HL-60 (cell line): ENCODE results near the gene PRKCD.
A peak's percentile ranks its signal among the peaks of the same experiment; 100 is the strongest.

Experiments
- DNase-seq, 2 experiments: peaks; one replicate each; pipeline ENCODE4 v3.0.0-alpha.2; 2010 to 2020; ENCODE audit warnings: low read depth in 1 of 2, low spot score in 1 of 2
- H3K27ac ChIP-seq: fragments of 250-450 bp; sonication (Bioruptor Pico); replicated peaks from 2 replicates; pipeline ENCODE4 v1.5.1; 2020; ENCODE audit warnings: mild to moderate bottlenecking, moderate library complexity
- H3K27me3 ChIP-seq: fragments of 250-450 bp; sonication (Bioruptor Pico); 2 replicates; pipeline ENCODE4 v1.5.1; 2021; ENCODE audit warnings: mild to moderate bottlenecking, moderate library complexity; ENCODE audit not compliant: insufficient read depth, poor library complexity, severe bottlenecking
- H3K4me3 ChIP-seq: replicated peaks from 2 replicates; pipeline ENCODE4 v1.5.1; 2011; ENCODE audit warnings: mild to moderate bottlenecking, control low read depth, low read length; ENCODE audit not compliant: insufficient read depth
- GABPA ChIP-seq: IDR thresholded peaks from 2 replicates; pipeline ENCODE4 v1.6.1; 2012; ENCODE audit warnings: low read depth
- POLR2AphosphoS5 ChIP-seq: IDR thresholded peaks from 2 replicates; pipeline ENCODE4 v1.6.1; 2012; ENCODE audit warnings: low read depth
- SPI1 ChIP-seq: IDR thresholded peaks from 2 replicates; pipeline ENCODE4 v1.6.1; 2012; ENCODE audit warnings: low read depth, mild to moderate bottlenecking, borderline replicate concordance
- TF ChIP-seq, protein P1 (sequence below): IDR thresholded peaks from one replicate; pipeline ENCODE4 v1.5.1; 2011; ENCODE audit warnings: low read length, control low read depth, inconsistent platforms; ENCODE audit not compliant: insufficient read depth
- TF ChIP-seq, protein P2 (sequence below): IDR thresholded peaks from 2 replicates; pipeline ENCODE4 v1.6.1; 2012; ENCODE audit warnings: low read depth; ENCODE audit not compliant: insufficient replicate concordance

Gene PRKCD

DNA sequence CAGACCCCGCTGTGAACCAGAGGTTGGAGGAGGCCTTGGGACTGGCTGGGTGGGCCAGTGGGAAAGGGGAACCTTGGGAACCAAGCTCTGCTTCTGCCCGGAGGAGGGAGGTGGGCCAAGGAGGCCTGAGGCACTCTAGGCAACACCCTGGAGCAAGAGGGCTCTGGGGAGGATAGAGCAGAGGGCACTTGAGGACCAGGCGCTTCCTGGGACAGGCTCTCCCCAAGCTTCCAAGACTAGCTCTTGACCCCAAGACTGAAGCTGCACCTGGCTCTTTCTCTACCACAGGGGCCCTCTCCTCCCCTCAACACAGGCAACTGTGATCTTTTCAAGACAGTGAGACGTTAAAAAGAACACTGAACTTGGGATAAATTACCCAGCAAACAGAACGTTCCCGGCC lies 74.5 kb downstream of the PRKCD start:
- no peak for TF ChIP-seq GABPA
- TF ChIP-seq, protein P1, sequence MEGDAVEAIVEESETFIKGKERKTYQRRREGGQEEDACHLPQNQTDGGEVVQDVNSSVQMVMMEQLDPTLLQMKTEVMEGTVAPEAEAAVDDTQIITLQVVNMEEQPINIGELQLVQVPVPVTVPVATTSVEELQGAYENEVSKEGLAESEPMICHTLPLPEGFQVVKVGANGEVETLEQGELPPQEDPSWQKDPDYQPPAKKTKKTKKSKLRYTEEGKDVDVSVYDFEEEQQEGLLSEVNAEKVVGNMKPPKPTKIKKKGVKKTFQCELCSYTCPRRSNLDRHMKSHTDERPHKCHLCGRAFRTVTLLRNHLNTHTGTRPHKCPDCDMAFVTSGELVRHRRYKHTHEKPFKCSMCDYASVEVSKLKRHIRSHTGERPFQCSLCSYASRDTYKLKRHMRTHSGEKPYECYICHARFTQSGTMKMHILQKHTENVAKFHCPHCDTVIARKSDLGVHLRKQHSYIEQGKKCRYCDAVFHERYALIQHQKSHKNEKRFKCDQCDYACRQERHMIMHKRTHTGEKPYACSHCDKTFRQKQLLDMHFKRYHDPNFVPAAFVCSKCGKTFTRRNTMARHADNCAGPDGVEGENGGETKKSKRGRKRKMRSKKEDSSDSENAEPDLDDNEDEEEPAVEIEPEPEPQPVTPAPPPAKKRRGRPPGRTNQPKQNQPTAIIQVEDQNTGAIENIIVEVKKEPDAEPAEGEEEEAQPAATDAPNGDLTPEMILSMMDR: no peak
- no peak for TF ChIP-seq SPI1
- H3K27ac ChIP-seq: peak overlapping the region; percentile 69
- no peak overlapping the region for H3K4me3 ChIP-seq
- H3K27me3 ChIP-seq: no peaks in the 10 kb centered on the region
- no peak for DNase-seq

DNA sequence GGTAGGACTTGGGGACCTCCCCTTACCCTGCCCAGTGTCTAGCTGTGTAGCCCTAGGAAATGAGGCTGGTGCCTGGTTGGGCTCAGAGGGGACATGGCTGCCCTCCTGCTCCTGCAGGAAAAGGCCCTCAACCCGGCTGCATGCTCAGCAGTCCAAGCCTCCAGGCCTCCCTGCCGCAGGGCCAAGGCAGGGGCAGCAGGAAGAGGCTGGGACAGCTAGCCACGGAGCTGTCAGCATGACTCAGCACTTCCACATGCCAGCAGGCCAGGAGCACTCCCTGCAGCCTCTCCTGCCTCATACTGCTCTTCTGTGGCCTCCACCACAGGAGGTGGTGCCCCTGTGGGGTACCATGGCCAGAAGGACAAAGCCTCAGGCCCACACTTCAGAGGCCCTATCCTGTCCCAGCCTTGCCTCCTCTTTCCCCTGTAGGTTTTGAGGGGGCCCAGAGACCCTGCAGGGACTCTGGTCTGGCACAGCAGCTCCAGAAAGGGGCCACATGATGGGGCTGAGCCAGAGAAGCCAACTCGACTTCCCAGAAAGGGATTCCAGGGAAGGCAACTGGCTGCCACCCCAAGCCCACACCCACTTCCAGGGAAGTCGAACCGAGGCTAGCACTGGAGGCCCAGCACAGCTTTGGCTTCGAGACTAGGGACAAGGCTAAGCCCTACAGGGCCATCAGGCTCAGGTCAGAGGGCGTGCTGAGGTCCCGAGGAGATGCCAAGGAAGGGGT lies 75.3 kb downstream of the PRKCD start:
- Histone ChIP-seq H3K4me3 (no peak overlapping the region), H3K27ac (peak overlapping the region; percentile 69), H3K27me3 (no peaks in the 10 kb centered on the region)
- TF ChIP-seq, protein P1: no peak
- TF ChIP-seq POLR2AphosphoS5 (no peak; the same call in 1 of the 2 replicates), SPI1 (no peak)
- peak in 1 of 2 experiments; percentile 79 for DNase-seq

DNA sequence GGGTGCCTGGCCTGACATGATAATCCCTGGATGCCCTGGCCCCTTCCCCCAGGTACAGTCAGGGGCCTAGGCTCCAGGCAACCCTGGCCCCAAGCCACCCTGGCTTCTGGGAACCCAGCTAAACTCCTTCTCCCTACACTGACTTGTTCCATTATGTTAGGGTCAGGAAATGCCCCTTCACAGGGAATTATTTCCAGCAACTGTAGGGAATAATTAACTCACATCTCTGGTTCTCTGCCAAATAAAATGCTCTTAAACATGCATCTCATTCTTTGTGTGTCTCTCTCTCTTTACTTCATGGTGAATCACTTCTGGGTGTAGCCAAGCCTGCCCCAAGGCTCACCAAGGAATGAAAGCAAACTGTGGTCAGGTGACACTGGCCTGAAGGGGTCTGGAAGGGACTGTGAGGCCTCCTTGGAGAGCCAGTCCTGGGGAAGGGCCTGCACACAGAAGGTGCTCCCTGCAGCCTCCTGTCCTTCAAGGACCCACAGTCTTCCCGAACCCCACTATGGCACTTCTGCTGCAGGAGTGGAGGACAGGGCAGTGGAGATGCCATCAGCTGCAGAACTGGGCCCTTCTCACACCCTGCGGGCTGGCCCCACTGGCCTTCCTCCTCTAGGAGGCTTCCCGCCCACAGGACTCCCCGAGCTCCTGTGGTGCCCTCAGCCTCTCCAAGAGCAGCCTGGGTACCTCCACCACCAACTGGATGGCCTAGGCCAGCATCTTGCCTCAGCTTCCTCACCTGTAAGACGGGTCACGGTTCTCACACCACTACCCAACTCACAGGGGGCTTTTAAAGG lies 77.2 kb downstream of the PRKCD start:
- Histone ChIP-seq H3K27ac (peak overlapping the region; percentile 33; the same call in 1 of the 2 replicates), H3K4me3 (no peak overlapping the region), H3K27me3 (no peaks in the 10 kb centered on the region)
- no peak for DNase-seq
- TF ChIP-seq POLR2AphosphoS5 (no peak), SPI1 (no peak), GABPA (no peak)
- TF ChIP-seq, protein P1: no peak
- TF ChIP-seq, protein P2, sequence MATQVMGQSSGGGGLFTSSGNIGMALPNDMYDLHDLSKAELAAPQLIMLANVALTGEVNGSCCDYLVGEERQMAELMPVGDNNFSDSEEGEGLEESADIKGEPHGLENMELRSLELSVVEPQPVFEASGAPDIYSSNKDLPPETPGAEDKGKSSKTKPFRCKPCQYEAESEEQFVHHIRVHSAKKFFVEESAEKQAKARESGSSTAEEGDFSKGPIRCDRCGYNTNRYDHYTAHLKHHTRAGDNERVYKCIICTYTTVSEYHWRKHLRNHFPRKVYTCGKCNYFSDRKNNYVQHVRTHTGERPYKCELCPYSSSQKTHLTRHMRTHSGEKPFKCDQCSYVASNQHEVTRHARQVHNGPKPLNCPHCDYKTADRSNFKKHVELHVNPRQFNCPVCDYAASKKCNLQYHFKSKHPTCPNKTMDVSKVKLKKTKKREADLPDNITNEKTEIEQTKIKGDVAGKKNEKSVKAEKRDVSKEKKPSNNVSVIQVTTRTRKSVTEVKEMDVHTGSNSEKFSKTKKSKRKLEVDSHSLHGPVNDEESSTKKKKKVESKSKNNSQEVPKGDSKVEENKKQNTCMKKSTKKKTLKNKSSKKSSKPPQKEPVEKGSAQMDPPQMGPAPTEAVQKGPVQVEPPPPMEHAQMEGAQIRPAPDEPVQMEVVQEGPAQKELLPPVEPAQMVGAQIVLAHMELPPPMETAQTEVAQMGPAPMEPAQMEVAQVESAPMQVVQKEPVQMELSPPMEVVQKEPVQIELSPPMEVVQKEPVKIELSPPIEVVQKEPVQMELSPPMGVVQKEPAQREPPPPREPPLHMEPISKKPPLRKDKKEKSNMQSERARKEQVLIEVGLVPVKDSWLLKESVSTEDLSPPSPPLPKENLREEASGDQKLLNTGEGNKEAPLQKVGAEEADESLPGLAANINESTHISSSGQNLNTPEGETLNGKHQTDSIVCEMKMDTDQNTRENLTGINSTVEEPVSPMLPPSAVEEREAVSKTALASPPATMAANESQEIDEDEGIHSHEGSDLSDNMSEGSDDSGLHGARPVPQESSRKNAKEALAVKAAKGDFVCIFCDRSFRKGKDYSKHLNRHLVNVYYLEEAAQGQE: no peak

DNA sequence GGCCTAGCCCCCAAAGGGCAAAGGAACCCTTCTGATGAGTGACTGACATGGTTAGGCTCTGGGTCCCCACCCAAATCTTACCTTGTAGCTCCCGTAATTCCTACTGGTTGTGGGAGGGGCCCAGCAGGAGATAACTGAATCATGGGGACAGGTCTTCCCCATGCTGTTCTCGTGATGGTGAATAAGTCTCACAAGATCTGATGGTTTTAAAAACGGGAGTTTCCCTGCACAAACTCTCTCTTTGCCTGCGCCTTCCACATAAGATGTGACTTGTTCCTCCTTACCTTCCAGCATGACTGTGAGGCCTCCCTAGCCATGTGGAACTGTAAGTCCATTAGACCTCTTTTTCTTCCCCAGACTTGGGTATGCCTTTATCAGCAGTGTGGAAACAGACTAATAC lies 77.9 kb downstream of the PRKCD start:
- H3K27me3 ChIP-seq: no peaks in the 10 kb centered on the region
- no peak for DNase-seq
- H3K27ac ChIP-seq: peak overlapping the region; percentile 88
- TF ChIP-seq, protein P1: no peak
- TF ChIP-seq, protein P2: no peak
- no peak overlapping the region for H3K4me3 ChIP-seq
